Limb (tissue), 2 donors: ENCODE data around the gene TNFRSF21.
"Not testable (repeated sequence)": the region's sequence is repeated elsewhere in the genome, so short reads cannot be mapped to it uniquely, and the experiment has no call there.

Experiments
- DNase-seq, 2 donors: peaks; one replicate each; pipeline ENCODE4 v3.0.0-alpha.2; 2016; ENCODE audit errors: extremely low spot score in 2 of 2

TNFRSF21 gene

DNA sequence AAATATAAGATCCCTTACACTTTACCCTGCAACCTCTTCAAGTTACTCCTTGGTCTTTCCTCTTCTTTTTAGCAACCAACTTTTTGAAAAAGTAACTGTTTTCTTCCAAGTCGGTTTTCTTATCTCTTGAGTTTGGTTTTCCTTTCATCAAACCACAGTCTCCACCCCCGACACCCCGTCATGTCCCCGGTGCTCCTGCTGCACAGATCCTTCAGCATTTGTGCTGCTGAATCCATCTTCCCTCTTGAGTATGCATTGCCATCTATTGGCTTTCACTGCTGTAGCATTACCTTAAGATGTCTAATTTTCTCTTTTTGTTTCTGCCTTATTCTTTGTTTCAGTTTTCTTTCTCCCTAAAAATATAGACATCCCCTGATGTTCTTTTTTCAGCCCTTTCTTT is 11.9 kb upstream of the TNFRSF21 start:
- DNase-seq = no peak

DNA sequence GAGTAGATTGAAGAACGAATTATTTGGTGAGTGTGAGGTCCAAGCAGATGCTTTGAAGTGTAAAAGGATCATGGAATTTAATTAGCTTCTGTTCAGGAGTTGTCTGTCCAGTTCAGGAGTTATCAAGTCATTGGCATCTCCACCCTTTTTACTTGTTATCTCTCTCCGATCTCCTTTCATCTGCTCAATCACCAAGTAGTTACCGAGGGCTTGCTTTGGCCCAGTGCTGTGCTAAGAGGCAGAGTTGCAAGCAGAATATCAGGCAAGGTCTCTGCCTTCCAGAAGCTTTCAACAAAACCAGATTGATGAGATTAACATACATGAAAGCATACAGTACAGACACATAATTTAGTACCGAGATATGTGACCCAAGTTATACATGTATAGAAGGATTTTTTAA is 10.2 kb upstream of the TNFRSF21 start:
- no peak for DNase-seq

DNA sequence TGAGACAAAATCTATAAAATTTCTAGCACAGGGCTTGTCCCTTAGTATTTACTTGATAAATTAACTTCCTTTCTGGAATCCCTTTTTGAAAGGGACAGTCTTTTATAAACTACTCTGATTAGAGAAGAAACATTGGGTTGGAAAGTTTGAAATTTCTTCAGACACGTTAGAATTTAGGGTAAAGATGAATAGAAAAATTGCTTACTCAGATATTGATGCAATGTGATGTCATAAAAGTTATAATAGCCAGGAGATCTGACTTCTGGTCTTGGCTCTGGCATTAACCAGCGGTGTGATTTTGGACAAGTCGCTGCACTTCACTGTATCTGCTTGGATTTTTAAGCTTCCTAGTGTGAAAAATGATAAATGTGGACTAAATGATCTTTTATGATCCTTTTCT is 9.7 kb upstream of the TNFRSF21 start:
- DNase-seq = no peak

DNA sequence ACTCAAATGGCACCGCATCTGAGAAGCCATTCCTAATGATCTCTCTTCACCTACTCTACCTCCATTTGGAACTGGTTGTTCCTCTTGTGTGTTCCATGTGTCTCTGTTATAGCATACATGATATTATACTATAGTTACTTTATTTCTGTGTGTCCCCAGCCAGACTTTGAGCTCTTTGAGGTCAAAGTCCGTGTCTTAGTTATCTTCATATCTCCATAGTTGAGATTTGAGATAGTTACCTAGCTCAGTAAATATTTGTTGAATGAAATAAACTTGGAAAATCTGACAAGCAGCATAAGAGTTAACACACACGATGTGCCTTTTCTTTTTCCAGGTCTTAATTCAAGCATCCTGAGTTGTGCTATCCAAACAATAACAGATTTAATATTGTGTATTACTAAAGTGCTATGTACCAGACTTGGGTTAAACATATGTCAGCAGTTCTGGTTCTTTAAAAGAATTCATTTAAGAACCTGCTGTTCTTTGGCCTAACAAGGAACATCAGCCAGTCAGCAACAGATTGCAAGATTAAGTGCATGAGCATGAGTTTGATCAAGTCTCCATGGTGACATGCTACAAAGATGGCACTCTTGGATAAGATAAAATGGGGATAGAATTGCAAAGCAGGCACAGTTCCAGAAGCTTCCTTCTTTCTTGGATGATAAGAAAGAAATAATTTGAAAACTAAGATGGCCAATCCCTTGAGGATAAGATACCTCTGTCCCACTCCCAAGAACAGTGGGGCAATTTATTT is 8.7 kb upstream of the TNFRSF21 start:
- DNase-seq = no peak

DNA sequence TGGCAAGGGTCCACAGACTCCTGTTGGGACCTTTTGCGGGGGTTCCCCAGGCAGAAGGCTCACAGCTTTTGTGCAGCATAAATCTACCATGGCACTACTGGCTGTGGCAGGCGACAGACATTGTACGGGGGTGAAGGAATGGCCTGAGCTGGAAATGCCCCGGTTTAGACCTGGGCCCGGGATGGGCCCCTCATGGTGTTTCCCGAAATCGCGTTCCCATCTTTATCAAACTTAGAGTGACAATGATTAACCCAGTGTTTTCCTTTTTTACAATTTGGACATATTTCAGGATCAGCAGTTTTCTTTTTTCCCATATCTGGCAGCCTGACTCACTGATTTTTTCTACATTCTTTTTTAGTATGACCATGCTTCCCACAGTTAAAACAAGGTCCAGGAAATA is 5.5 kb upstream of the TNFRSF21 start:
- not testable (repeated sequence) for DNase-seq

DNA sequence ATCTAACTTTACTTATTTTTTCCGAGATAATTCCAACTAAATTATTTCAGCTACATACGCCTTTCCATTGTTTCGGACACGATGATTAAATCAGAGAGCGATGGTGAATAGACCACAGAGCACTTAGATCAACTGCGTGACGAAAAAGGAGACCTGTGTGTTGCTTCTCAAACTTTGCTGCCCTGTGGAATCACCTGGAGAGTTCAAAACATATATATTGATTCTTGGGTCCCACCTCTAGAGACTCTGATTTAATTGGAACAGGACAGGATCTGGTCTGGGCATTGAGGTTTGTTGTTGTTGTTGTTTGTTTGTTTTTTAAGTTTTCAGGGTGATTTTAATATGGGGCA is 401 bp upstream of the TNFRSF21 start:
- DNase-seq = no peak

DNA sequence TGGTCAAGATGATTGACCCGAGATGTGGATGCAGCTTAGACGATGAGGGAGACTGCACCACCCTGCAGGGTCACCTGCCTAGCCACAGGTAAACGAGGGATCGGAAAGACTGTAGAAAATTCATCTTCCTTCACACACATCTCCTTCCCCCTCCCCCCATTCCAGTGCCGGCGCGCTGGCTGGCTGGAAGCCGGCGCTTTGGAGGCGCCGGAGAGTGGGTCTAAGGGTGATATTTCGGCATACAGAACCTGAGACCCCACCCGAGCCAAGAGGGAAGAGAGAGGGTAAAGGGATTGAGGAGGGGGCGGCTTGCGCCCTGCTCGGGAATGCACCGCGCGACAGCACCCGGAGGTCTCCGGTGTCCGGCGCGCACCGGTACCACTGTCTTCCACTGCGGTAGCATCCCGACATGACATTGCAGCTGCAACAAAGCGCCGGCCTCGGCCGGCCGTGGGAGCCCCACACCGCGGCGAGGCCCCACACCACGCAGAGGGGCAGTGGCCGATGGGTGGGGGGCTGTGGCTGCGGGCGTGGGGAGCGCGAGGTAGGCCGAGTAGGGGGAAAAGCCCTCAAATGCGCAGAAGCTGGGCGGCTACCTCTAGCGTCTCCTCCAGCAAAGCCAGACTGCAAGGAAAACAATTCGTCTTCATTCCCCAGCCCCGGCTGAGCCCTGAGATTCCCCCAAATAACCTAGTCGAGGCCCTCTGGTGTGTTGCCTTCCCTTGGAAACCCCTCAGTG is 984 bp downstream of the TNFRSF21 start:
- peak in 1 of 2 donors; percentile 20 for DNase-seq

DNA sequence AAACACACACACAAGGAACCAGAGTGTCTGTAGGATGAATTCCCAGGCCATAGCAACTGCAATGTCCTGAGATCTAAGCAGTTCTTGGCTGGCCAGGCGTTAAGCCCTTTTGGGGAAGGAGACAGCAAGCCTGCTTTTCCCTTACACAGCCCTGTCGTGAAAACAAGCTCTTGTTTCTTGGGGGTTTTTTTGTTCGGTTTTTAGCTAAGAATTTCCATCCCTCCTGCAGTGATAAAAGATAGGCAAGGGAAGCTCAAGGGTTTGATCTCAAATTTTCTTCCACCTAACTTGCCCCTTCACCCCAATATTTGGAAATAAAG is 1.5 kb downstream of the TNFRSF21 start:
- DNase-seq = no peak

DNA sequence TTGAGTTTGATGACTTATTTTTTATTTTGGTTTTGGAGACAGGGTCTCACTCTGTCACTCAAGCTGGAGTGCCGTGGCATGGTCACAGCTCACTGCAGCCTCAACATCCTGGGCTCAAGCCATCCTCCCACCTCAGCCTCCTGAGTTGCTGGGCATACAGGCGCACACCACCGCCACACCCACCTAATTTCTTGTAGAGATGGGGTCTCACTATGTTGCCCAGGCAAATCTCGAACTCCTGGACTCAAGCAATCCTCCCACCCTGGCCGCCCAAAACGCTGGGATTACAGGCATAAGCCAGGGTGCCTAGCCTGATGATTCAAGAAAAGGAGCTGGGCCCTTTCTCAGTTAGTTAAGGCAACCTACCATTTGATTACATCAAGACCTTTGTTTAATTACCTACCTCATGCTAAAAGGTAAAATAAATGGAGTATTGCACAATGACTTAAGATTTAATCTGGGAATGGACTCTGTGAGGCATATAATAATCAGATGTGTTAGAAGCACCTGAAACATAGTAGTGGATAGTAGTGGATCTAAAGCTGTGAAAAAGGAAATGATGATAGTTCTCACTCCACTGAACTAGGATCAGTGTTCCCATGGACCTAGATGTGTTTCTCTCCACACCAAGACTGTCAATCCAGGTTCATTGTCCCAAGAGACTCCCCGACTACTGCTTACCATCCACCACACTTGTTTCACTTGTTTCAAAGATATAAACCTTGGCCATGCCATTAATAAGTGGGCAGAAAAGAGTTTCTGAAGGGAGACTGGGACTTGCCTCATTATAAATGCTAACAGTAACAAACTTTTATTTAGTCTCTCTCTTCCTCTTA is 2.1 kb downstream of the TNFRSF21 start:
- no peak for DNase-seq

DNA sequence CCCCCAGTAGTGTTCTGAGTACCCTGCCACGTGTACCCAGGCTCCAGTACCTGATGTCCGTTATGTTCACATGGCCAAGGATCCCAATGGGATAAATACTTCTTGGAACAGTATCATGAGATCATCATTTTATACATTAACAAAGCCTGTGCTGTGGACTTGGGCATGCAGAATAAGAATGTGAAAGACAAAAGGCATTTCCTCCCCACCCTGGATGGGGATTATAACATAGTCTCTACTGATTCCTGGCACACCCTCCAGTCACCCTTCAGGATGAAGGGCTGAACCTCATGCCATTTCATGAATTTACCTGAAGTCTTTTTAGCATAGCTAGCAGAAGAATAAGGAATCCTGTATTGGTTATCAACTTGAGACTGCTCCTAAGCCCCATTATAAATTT is 2.8 kb downstream of the TNFRSF21 start:
- no peak for DNase-seq

DNA sequence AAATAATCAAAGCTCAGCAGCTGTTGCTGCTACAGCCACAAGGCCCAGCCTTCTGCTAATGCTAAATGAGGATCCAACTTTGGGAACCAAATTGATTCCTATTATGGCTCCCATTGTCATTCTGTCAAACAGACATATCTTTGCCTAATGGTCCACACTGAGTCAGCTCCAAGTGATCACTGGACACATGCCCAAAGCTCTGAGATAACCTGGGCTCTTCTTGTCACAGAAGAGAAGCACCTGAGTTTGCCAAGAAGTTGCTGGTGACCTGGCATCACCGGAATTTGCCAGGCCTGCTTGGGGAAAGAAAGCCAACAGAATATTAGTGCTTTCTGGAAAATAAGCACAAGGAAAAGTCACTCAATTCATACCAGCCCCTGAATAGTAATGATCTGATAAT is 5.8 kb downstream of the TNFRSF21 start:
- DNase-seq = no peak

DNA sequence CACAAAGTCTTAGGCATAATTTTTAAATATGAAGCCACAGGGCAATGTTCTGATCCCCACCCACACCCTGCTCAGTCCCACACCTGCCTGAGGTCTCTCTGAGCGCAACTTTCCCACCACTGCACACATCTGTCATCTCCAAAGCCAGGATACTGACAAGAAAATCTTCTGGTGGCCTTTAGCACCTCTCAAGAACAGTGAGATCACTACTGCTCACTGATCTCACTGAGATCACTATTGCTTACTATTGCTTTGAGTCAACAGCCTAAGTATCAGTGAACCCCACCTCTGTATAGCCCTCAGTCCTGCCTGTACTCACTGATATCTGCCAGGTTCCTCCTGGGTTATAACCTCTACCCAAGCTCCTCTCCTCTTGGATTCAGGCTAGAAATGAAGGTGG is 6.4 kb downstream of the TNFRSF21 start:
- DNase-seq = no peak

DNA sequence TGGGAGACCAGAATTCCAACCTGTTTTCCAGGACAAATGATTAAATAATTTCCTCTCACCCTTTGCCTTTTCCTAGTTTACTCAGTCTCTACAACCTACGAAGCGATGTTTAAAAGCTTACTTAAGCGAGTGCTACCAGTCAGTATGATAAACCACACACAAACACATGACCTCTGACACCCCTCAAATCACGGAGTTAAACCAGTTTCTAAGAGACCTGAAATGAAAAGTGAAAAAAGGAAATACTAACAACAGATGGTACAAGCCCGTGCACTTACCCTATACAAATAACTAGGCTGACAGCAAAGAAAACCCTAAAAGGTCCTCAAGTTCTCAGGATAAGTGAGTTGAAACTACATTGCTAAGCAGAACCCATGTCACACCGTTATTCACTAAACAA is 7.7 kb downstream of the TNFRSF21 start:
- DNase-seq = no peak

DNA sequence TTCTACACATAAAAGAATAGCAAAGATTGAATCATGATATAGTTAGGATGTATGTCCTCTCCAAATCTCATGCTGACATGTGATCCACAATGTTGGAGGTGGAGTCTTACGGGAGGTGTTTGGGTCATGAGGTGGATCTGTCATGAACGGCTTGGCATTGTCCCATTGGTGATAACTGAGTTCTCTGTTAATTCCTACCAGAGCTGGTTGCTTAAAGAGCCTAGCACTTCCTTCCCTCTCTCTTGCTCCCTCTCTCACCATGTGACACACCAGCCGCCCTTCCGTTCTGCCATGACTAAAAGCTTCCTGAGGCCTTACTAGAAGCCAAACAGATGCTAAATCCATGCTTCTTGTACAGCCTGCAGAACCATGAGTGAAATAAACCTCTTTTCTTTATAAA is 8.3 kb downstream of the TNFRSF21 start:
- no peak for DNase-seq

DNA sequence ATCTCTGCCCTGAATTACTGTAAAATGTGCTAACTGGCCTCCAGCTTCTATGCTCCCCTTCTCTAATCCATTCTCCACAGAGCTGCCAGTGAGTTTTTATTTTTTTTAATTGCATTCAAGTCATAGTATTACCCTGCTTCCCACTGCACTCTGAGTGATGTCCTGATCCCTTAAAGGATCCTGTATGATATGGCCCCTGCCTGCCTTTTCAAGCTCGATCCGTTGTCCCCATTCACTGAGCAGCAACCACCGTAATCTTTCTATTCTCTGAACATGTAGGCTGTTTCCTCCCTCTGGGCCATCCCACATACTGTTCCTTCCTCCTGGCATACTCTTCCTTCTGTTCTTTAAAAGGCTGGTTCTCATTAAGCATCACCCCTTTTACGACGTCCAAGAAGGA is 9.3 kb downstream of the TNFRSF21 start:
- no peak for DNase-seq

DNA sequence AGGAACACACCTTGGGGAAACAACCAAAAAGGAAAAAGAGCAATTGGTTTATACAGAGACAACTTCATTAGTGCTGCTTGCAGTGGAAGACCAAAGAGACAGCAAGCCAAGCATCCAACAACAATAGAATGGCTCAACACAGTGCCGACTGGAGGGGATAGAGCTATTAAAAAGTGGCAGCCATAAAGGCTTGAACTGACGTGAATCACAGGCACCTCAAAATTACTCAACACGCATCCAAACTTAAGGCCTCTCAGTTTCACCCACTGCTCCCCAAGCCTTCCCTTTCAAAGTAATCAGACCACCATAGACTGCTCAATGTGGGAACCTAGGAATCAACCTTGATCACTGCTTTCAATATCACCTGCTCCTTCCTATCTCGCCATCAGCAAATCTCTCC is 9.7 kb downstream of the TNFRSF21 start:
- DNase-seq = no peak

DNA sequence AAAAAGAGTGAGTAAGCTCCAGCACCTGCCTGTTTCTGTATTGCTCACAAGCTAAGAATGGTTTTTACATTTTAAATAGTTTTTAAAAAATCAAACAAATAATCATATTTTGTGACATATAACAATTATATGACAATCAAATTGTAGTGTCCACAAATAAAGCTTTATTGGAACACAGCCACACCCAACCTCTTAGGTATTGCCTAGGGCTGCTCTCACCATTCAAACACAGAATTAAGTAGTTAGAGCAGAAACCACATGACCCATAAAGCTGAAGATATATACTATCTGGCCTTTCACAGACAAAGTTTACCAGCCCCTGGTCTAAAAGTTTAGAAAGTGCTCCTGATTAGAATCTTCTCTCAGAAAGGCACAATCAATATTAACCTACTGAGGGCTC is 11.2 kb downstream of the TNFRSF21 start:
- no peak for DNase-seq

DNA sequence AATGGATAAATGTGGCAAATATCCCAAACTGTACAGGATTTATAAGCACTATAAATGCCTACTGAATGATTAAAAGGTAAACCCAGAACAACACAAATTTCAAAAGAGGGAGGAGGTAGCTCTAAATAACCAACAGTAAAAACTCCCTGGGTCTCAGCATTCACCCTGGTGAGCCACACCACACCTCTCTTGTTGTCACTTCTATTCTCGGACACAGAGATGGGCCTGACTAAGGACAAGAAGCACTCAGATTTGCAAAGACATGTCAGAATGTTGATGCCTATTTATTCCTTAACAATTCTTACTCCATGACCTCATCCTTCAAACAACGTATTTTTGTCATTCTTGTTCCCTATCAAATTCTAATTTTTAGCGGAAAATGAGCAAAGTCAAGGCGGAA is 14.7 kb downstream of the TNFRSF21 start:
- no peak for DNase-seq

DNA sequence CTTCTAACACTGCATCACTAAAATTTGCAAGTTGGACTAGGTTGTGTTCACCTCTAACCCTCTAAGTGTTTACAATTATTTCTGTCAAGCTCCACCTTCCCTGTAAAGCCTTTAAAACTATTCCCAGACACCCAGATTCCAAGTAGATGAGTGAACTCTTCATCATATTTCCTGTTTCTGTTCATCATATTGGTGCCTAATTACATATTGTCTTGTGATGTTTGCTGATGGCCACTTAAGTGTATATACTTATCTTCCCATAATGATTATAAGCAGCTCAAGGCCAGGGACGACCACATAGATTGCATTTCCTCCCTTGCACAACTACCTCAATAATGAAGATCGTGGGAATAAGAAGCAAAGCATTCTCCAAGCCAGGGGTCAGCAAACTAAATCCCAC is 16.8 kb downstream of the TNFRSF21 start:
- no peak for DNase-seq

DNA sequence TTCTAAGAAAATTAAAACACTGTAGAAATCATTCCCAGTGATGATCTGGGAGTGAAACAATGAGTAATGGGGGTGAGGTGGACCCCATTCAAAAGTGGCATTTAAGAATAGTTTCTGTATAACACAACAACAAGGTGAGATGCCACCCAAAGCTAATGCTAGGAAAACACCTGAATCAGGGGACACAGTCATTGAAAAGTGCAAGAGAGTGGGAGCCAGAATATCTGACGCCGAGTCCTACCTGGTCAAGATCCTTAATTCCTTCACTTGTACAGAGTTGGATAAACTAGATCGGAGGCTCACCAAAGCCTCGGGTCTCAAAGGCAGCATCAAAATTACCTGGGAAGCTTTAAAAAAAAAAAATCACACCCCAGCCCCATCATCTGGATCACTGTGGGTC is 17.7 kb downstream of the TNFRSF21 start:
- DNase-seq = no peak

DNA sequence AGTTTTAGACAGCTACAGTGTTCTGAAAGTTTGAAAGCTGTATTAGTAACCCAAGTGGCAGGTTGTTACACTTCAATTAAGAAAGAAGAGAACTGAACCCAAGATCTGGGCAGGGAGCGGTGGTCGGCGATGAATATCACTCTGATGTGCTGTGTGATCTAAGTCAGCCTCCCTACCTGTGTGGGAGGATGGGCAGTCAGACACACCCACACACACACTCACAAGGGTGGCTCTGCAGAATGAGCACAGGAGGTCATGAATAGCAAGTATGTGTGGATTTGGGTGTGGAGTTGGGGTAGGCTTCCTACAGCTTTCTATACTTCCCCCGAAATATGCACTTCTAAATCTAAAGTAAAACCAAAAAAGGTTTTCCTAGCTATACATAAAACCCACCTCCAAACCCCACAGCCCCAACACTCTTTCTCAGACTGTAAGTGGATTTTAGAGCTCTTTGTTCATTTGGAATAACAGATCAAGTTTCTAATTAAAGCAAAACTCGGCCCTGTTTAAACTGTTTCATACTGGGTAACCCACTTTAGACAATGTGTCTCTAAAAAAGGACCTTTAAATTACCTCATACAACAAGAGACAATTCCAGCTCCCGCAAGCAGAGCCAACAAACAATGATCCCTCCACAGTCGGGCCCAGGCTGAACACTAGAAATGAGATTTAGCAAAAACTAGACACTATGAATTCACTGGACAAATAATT is 19.4 kb downstream of the TNFRSF21 start:
- no peak for DNase-seq
